ENCODE data around the gene BCAN.

GRCh38 chr1:156647351-156647750 is 5.4 kb downstream of the BCAN start:
- TF ChIP-seq, protein P1, sequence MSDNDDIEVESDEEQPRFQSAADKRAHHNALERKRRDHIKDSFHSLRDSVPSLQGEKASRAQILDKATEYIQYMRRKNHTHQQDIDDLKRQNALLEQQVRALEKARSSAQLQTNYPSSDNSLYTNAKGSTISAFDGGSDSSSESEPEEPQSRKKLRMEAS (IDR thresholded peaks at IDR 0.05): no peak
- TF ChIP-seq, protein P2, sequence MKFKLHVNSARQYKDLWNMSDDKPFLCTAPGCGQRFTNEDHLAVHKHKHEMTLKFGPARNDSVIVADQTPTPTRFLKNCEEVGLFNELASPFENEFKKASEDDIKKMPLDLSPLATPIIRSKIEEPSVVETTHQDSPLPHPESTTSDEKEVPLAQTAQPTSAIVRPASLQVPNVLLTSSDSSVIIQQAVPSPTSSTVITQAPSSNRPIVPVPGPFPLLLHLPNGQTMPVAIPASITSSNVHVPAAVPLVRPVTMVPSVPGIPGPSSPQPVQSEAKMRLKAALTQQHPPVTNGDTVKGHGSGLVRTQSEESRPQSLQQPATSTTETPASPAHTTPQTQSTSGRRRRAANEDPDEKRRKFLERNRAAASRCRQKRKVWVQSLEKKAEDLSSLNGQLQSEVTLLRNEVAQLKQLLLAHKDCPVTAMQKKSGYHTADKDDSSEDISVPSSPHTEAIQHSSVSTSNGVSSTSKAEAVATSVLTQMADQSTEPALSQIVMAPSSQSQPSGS (IDR thresholded peaks at IDR 0.05; ENCODE audit: low read length): no peak
- no peak for TF ChIP-seq GABPA (IDR thresholded peaks at IDR 0.05; ENCODE audit: borderline replicate concordance, insufficient read depth, low read length)
- no peak for TF ChIP-seq CTCF (IDR thresholded peaks at IDR 0.05; ENCODE audit: control extremely low read depth in 1 of 3, insufficient read depth in 1 of 3, low read depth in 1 of 3, low read length in 3 of 3)
- TF ChIP-seq SRF (IDR thresholded peaks at IDR 0.05; ENCODE audit: low read depth, low read length): no peak
- no peak for TF ChIP-seq CEBPB (IDR thresholded peaks at IDR 0.05; ENCODE audit: low read depth, low read length)
- no peak for TF ChIP-seq CBX5 (IDR thresholded peaks at IDR 0.05; ENCODE audit: low read depth, low read length)
- no peak for TF ChIP-seq MAFK (IDR thresholded peaks at IDR 0.05; ENCODE audit: low read depth, low read length)

All from H1 (cell line).